Effector memory CD8-positive, alpha-beta T cell (primary cell): ENCODE data around the gene HIPK3.
A peak's percentile ranks its signal among the peaks of the same experiment; 100 is the strongest.

ENCODE experiments used
- ATAC-seq: fragments of 150-1000 bp; cut with Tn5 transposase; replicated peaks from 2 replicates; pipeline ENCODE4 v1.10.0; 2021; ENCODE audit warnings: mild to moderate bottlenecking, moderate library complexity
- DNase-seq, 3 experiments: peaks; one replicate each; pipeline ENCODE4 v3.0.0; 2021
- H3K27ac Mint-ChIP-seq, 2 donors: one replicate each; pipeline ENCODE4 v1.8.0; 2022; ENCODE audit warnings: mild to moderate bottlenecking in 2 of 2, mixed read lengths in 2 of 2, moderate library complexity in 2 of 2
- H3K27me3 Mint-ChIP-seq, 2 donors: one replicate each; pipeline ENCODE4 v1.8.0; 2022; ENCODE audit warnings: mixed read lengths in 2 of 2
- H3K36me3 Mint-ChIP-seq: one replicate; pipeline ENCODE4 v1.8.0; 2022; ENCODE audit warnings: mild to moderate bottlenecking, moderate library complexity, mixed read lengths; ENCODE audit not compliant: insufficient read depth
- H3K4me1 Mint-ChIP-seq, 2 donors: one replicate each; pipeline ENCODE4 v1.8.0; 2022; ENCODE audit warnings: low read depth in 2 of 2, mixed read lengths in 2 of 2
- H3K4me3 Mint-ChIP-seq, 2 donors: one replicate each; pipeline ENCODE4 v1.8.0; 2022; ENCODE audit warnings: mild to moderate bottlenecking in 2 of 2, mixed read lengths in 2 of 2, moderate library complexity in 2 of 2
- H3K9me3 Mint-ChIP-seq, 2 donors: one replicate each; pipeline ENCODE4 v1.8.0; 2022; ENCODE audit warnings: mixed read lengths in 2 of 2

HIPK3 gene

DNA sequence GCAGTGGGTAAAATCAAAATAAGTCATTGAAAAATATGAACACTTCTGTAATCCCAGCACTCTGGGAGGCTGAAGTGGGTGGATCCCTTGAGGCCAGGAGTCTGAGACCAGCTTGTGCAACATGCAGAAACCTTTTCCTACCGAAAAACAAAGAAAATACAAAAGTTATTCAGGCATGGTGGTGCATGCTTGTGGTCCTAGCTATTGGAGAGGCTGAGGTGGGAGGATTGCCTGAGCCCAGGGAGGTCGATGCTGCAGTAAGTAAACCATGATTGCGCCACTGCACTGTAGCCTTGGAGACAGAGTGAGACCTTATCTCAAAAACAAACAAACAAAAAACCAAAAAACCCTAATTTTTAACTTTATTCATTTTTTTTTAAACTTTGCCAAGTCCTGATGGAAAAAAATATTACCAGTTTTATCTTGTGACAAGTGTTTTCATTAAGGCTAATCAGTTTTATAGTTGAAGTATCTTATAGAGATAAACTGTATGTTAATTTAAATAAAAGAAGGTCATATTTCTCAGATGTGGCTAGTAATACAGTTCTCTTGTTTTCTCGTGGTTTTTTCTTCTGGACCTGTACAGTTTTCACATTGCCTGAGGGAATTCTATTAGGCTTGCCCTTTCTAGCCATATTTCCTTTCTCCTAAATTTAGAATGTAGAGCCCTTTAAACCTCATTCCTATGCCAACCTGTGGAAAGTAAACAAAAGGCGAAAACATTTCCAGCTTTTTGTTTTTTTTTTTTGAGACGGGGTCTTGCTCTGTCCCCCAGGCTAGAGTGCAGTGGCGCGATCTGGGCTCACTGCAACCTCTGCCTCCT, 9.4 kb downstream of the HIPK3 start:
- H3K4me3 Mint-ChIP-seq: no peak overlapping the region
- no peak overlapping the region for H3K27ac Mint-ChIP-seq
- H3K4me1 Mint-ChIP-seq: peaks cover 29 to 31% of the 10 kb centered on the region in 2 donors
- ATAC-seq (no peak), DNase-seq (no peak)
- H3K36me3 Mint-ChIP-seq: peaks cover 3% of the 10 kb centered on the region
- H3K27me3 Mint-ChIP-seq: no peaks in the 10 kb centered on the region
- no peaks in the 10 kb centered on the region for H3K9me3 Mint-ChIP-seq

GRCh38 chr11:33268945-33269540, 11.9 kb downstream of the HIPK3 start:
- DNase-seq (no peak), ATAC-seq (no peak)
- Mint-ChIP-seq H3K36me3 (peaks cover 10% of the 10 kb centered on the region), H3K4me3 (peak overlapping the region in 1 of 2 donors; percentile 6), H3K9me3 (no peaks in the 10 kb centered on the region), H3K27me3 (no peaks in the 10 kb centered on the region), H3K27ac (peak overlapping the region in 1 of 2 donors; percentile 13), H3K4me1 (peaks cover 21 to 24% of the 10 kb centered on the region in 2 donors)

DNA sequence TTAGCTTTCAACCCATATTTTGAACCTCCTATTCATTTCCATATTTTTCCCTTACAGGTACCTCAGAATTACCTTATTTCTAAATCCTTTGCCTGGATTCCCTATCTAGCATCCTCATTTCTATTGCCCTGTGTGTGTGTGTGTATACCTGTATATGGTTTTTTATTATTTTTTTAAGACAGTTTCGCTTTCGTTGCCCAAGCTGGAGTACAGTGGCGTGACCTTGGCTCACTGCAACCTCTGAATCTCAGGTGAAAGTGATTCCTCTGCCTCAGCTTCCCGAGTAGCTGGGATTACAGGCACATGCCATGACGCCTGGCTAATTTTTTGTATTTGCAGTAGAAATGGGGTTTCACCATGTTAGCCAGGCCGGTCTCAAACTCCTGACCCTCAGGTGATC, 12.6 kb downstream of the HIPK3 start:
- H3K36me3 Mint-ChIP-seq: peaks cover 10% of the 10 kb centered on the region
- peaks cover 21 to 22% of the 10 kb centered on the region in 2 donors for H3K4me1 Mint-ChIP-seq
- ATAC-seq (no peak), DNase-seq (no peak)
- no peaks in the 10 kb centered on the region for H3K9me3 Mint-ChIP-seq
- H3K27ac Mint-ChIP-seq: no peak overlapping the region
- no peak overlapping the region for H3K4me3 Mint-ChIP-seq
- no peaks in the 10 kb centered on the region for H3K27me3 Mint-ChIP-seq

GRCh38 chr11:33271059-33271458, 13.9 kb downstream of the HIPK3 start:
- Mint-ChIP-seq H3K9me3 (no peaks in the 10 kb centered on the region), H3K27me3 (no peaks in the 10 kb centered on the region), H3K36me3 (peaks cover 10% of the 10 kb centered on the region), H3K4me3 (no peak overlapping the region), H3K27ac (no peak overlapping the region), H3K4me1 (peaks cover 17 to 32% of the 10 kb centered on the region in 2 donors)
- DNase-seq: no peak
- ATAC-seq: no peak

DNA sequence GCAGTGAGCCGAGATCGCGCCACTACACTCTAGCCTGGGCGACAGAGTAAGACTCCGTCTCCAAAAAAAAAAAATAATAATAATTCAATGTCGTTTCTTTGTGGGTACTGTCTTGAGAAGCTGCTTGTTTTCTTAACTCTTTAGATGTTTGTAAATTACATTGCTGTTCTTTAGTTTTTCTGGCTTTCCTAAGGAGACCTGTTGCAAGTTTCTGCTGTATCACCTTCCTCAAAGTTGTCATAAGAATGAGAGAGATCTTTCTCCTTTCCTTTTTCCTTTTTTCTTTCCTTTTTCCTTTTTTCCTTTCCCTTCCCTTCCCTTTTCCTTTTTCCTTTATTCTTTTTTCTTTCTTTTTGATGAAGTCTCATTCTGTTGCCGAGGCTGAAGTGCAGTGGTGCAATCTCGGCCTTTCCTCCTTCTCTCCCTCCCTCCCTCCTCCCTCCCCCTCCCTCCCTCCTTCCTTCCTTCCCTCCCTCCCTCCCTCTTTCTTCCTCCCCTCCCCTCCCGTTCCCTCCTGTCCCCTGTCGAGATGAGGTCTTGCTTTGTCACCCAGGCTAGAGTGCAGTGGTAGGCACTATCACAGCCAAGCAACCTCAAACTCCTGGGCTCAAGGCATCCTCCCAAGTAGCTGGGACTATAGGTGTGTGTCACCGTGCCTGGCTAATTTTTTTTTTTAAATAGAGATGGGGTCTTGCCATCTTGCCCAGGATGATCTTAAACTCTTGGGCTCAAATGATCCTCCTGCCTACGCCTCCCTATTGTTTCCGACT, 15.3 kb downstream of the HIPK3 start:
- DNase-seq (no peak), ATAC-seq (no peak)
- H3K9me3 Mint-ChIP-seq: no peaks in the 10 kb centered on the region
- no peaks in the 10 kb centered on the region for H3K27me3 Mint-ChIP-seq
- peak overlapping the region in 1 of 2 donors; percentile 41 for H3K4me3 Mint-ChIP-seq
- H3K27ac Mint-ChIP-seq: no peak overlapping the region
- peaks cover 10% of the 10 kb centered on the region for H3K36me3 Mint-ChIP-seq
- H3K4me1 Mint-ChIP-seq: peaks cover 13 to 39% of the 10 kb centered on the region in 2 donors

- ATAC-seq (no peak), DNase-seq (no peak)
- Mint-ChIP-seq H3K27ac (peak overlapping the region in 1 of 2 donors; percentile 27), H3K4me3 (peak overlapping the region in 1 of 2 donors; percentile 1), H3K4me1 (peaks cover 21 to 50% of the 10 kb centered on the region in 2 donors), H3K27me3 (no peaks in the 10 kb centered on the region), H3K9me3 (no peaks in the 10 kb centered on the region), H3K36me3 (peaks cover 10% of the 10 kb centered on the region)
These were observed 16.5 kb downstream of the HIPK3 start for GRCh38 chr11:33273656-33274055.

DNA sequence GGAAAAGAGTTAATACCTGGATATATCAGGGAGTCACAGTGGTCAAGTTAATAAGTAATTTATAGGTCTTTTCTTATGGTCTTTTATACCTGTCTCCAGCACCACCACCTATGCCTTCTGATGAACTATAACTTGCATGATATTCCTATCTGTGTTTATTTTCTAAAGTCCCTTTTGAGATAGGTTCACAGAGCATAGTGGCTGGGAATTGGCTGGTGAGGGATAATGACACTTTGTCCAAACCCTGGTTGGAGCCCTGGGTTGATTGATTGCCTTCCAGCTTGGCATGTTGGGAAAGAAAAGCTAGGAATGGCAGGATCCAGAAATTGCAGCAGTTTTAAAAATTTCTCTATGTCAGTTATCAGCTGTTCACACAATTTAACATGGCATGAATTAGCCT, 23.2 kb downstream of the HIPK3 start:
- ATAC-seq: no peak
- no peaks in the 10 kb centered on the region for H3K27me3 Mint-ChIP-seq
- H3K36me3 Mint-ChIP-seq: no peaks in the 10 kb centered on the region
- no peak overlapping the region for H3K4me3 Mint-ChIP-seq
- no peak overlapping the region for H3K27ac Mint-ChIP-seq
- no peak for DNase-seq
- peaks cover 35 to 57% of the 10 kb centered on the region in 2 donors for H3K4me1 Mint-ChIP-seq
- H3K9me3 Mint-ChIP-seq: no peaks in the 10 kb centered on the region

GRCh38 chr11:33281758-33282157, 24.6 kb downstream of the HIPK3 start:
- no peak for DNase-seq
- no peaks in the 10 kb centered on the region for H3K27me3 Mint-ChIP-seq
- peak overlapping the region in 1 of 2 donors; percentile 65 for H3K27ac Mint-ChIP-seq
- peaks cover 6% of the 10 kb centered on the region for H3K36me3 Mint-ChIP-seq
- peaks cover 35 to 53% of the 10 kb centered on the region in 2 donors for H3K4me1 Mint-ChIP-seq
- H3K9me3 Mint-ChIP-seq: no peaks in the 10 kb centered on the region
- ATAC-seq: no peak
- no peak overlapping the region for H3K4me3 Mint-ChIP-seq

GRCh38 chr11:33284818-33285217, 27.6 kb downstream of the HIPK3 start:
- no peak overlapping the region for H3K4me3 Mint-ChIP-seq
- H3K9me3 Mint-ChIP-seq: no peaks in the 10 kb centered on the region
- H3K27ac Mint-ChIP-seq: peak overlapping the region in 1 of 2 donors; percentile 60
- H3K27me3 Mint-ChIP-seq: no peaks in the 10 kb centered on the region
- peaks cover 20% of the 10 kb centered on the region for H3K36me3 Mint-ChIP-seq
- peaks cover 29 to 38% of the 10 kb centered on the region in 2 donors for H3K4me1 Mint-ChIP-seq
- DNase-seq (no peak), ATAC-seq (no peak)

DNA sequence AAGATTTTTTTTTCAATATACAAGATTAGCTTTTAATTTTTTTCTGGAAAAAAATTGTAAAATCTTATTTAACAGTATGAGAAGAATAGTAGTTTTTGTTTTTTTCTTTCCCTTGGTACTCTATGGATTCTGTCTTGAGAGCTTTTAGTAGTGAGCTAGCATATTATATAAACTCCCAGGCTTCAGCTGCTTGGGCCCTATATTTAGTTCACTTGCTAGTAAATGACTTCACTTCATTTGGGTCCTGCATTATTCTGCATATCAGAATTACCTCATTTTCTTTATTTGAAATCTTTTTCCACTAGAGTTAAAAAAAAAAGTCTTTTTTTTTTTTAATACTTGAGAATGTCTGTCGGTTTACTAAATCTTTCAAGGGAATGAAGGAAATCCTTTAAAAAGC, 33.1 kb downstream of the HIPK3 start:
- H3K27me3 Mint-ChIP-seq: no peaks in the 10 kb centered on the region
- no peak overlapping the region for H3K4me3 Mint-ChIP-seq
- no peak overlapping the region for H3K27ac Mint-ChIP-seq
- H3K4me1 Mint-ChIP-seq: peaks cover 14 to 39% of the 10 kb centered on the region in 2 donors
- peaks cover 20% of the 10 kb centered on the region for H3K36me3 Mint-ChIP-seq
- ATAC-seq (no peak), DNase-seq (no peak)
- H3K9me3 Mint-ChIP-seq: no peaks in the 10 kb centered on the region

DNA sequence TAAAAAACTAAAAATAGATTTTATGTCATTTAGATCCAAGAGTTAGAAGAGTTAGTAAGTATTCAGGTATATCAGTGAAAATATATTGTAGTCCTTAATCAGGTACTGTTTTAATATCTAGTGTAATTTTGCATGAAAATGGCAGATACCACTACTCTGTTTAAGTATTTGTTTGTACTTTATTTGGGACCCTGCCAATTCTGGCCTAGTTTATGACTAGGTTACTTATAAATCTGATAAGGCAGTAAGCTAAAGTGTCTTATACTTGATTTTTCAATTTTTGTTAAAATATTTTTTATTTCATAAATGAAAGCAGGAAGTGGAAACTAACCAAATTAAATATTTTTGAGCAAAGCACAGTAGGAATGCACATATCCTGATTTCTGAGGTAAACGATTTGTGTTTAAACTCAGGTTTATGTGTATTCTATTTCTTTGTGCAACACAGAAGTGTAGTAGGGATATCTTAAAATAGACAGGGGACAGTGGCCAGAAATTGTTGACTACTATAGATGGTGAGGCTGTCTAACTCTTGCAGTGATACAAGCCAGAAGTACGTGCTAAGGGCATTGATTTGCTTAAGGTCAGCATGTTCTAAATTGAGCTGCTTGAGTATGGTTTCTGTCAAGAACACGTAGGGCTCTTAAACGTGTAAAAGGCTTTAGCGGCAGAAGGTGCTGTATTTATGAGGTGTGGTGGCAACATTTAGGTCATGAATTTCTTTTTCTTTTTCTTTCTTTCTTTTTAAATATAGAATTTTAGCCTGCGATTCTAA, 34.0 kb downstream of the HIPK3 start:
- peak overlapping the region in 1 of 2 donors; percentile 66 for H3K27ac Mint-ChIP-seq
- H3K9me3 Mint-ChIP-seq: no peaks in the 10 kb centered on the region
- DNase-seq (no peak), ATAC-seq (no peak)
- H3K27me3 Mint-ChIP-seq: no peaks in the 10 kb centered on the region
- peaks cover 20 to 47% of the 10 kb centered on the region in 2 donors for H3K4me1 Mint-ChIP-seq
- no peak overlapping the region for H3K4me3 Mint-ChIP-seq
- H3K36me3 Mint-ChIP-seq: peaks cover 20% of the 10 kb centered on the region

DNA sequence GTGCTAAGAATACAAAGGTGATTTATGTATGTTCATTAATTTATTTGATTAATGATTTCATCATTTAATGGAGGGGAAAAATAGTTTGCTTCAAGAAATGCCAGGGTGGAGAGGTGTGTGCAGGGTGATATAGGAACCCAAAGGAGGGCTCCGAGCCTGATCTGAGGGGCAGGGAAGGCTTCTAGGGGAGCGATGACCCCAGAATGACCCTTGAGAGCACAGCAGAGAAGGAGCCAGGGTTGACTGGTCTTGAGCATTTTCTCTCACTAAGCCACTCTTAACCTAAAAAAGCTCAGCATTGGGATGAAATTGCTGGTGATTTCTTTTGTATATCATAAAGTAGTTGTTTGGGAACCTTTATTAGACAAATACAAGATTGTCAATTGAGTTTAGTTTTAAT, 35.1 kb downstream of the HIPK3 start:
- ATAC-seq (no peak), DNase-seq (no peak)
- no peak overlapping the region for H3K27ac Mint-ChIP-seq
- H3K4me1 Mint-ChIP-seq: peaks cover 24 to 43% of the 10 kb centered on the region in 2 donors
- no peaks in the 10 kb centered on the region for H3K9me3 Mint-ChIP-seq
- H3K27me3 Mint-ChIP-seq: no peaks in the 10 kb centered on the region
- H3K4me3 Mint-ChIP-seq: no peak overlapping the region
- peaks cover 9% of the 10 kb centered on the region for H3K36me3 Mint-ChIP-seq

GRCh38 chr11:33294224-33294623, 37.0 kb downstream of the HIPK3 start:
- Mint-ChIP-seq H3K4me3 (no peak overlapping the region), H3K9me3 (no peaks in the 10 kb centered on the region), H3K27me3 (no peaks in the 10 kb centered on the region), H3K4me1 (peaks cover 25 to 48% of the 10 kb centered on the region in 2 donors), H3K36me3 (no peaks in the 10 kb centered on the region), H3K27ac (no peak overlapping the region)
- ATAC-seq (no peak), DNase-seq (no peak)
